ENCODE measurements around the gene BOD1L1. TPM values are rescaled to one million over a fixed set of nuclear protein-coding genes. Genes with fewer than 3 reads are reported as not detected.

Gene BOD1L1
- polyA plus RNA-seq, 2 donors = 8.0 to 9.0 TPM

DNA sequence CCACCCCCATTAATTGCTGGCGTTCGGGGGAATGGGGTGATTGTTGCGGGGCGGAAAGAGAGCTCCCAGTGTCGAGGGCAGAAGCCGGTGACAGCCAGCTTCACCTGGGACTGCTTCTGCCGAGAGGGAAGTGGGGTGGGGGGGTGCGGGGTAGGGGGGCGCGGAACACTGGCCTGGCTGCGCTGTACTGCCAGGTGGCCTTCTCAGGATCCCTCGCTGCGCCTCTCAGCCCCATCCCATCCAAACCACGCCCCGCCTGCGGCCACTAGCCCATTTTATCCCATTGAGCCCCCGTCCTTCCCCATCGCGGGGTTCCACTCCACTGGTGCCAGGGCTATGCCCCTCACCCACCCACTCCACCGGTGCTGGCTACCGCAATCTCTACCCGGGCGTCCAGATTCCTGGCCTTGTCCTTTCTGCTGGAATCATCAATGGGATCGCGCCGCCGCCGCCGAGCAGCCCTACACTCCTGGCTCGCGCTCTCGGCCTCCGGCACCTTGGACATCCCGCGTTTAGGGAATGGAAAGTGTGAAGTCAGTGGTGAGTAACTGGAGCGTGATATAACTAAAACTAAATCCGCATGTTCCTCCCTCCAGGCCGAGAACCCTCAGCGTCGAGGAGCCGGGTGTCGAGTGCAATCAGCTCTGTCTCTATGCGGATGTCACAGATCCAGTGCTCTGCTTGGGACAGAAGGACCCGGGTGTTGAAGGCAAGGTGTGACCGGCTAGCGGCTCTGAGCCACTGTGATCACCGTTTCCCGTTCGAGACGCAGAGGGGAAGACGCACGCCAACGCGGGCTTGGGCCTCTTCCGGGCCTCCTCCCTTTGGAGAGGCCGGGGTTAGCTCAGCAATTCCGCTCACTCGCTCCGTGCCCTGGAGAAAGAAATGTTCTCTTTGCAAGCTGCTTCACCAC is 103.7 kb downstream of the BOD1L1 start:
- WGBS, 2 donors = 20 to 29% methylated on average over 51 to 59 of the region's 59 CpGs
- H3K27me3 ChIP-seq (ENCODE audit: control insufficient read depth in 1 of 2, insufficient read depth in 2 of 2, low read length in 2 of 2) = peaks cover 14 to 33% of the 10 kb centered on the region in 2 donors
- no peak overlapping the region for H3K27ac ChIP-seq (ENCODE audit: low read depth in 2 of 2, low read length in 1 of 2)

DNA sequence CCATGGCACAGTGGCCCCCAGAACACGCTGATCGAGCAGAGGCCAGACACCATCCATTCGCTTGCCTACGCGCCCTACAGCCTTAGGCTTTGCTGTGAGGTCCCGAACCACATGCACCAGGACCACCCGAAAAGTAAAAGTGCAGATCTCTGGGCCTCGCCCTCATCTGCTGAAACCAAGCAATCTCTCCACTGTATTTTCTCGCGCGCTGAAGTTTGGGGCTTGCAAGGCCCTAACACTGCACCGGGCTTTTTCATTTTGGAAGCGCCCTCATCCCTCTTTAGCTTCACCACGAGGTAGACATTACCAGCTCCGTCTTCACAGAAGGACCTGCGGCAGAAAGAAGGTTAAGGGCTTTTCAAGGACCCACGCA is 104.4 kb downstream of the BOD1L1 start:
- Histone ChIP-seq H3K36me3 (ENCODE audit: control insufficient read depth in 2 of 2, insufficient read depth in 2 of 2, low read length in 1 of 2) (no peaks in the 10 kb centered on the region), H3K4me3 (ENCODE audit: low read depth in 1 of 2, low read length in 2 of 2) (no peak overlapping the region), H3K4me1 (ENCODE audit: control insufficient read depth in 2 of 2, insufficient read depth in 2 of 2, low read length in 1 of 2) (peaks cover 4 to 7% of the 10 kb centered on the region in 2 donors), H3K9me3 (ENCODE audit: control insufficient read depth in 2 of 2, insufficient read depth in 1 of 2, low read depth in 1 of 2, low read length in 1 of 2) (peaks cover 16 to 18% of the 10 kb centered on the region in 2 donors), H3K27ac (ENCODE audit: low read depth in 2 of 2, low read length in 1 of 2) (no peak overlapping the region), H3K27me3 (ENCODE audit: control insufficient read depth in 1 of 2, insufficient read depth in 2 of 2, low read length in 2 of 2) (peaks cover 14 to 31% of the 10 kb centered on the region in 2 donors)
- 11 to 26% methylated on average over 17 of the region's 17 CpGs for WGBS, 2 donors

More for the DNA sequence above, 103.7 kb downstream of the BOD1L1 start:
- Histone ChIP-seq H3K36me3 (ENCODE audit: control insufficient read depth in 2 of 2, insufficient read depth in 2 of 2, low read length in 1 of 2) (no peaks in the 10 kb centered on the region), H3K4me1 (ENCODE audit: control insufficient read depth in 2 of 2, insufficient read depth in 2 of 2, low read length in 1 of 2) (peaks cover 4 to 7% of the 10 kb centered on the region in 2 donors), H3K9me3 (ENCODE audit: control insufficient read depth in 2 of 2, insufficient read depth in 1 of 2, low read depth in 1 of 2, low read length in 1 of 2) (peaks cover 16 to 18% of the 10 kb centered on the region in 2 donors), H3K4me3 (ENCODE audit: low read depth in 1 of 2, low read length in 2 of 2) (peak overlapping the region in 1 of 2 donors; percentile 12)

DNA sequence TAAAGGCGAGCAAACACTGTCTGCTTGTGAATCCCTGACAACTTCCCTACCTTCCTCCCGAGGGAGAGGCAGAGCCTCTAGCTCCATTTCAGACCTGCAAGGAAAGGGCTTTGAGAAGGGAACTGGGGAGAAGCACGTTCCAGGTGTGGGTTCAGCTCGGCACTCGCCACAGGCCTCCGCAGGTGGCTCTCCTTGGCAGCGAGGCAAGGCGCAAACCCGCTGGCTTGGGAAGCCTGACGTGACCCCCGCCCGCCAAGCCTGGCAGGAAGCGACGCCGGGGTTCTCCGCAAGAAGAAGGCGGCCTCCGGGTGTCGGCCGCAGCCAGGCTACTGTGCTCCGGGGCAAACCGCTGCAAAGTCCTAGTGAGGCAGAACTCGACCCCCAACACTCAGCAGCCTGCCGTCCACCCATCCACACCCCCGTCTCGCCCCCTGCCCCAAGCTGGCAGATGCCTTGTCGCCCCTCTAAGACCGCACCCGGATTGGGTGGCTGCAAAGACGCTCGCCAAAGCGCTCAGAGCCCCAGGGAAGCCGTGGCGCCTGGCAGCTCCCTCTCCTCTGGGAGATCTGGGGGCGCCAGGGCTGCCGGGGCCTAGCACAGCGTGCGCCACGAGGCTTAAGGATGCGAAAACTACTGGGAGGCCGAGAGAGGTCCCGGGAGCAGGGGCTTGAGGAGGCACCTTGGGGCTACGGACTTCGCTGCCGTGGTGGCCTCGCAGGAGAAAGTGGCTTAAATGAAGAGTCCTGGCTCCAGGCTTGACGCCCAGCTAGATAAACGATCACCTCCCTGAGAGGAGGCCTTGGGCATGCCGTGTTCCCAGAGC is 105.0 kb downstream of the BOD1L1 start:
- H3K4me1 ChIP-seq (ENCODE audit: control insufficient read depth in 2 of 2, insufficient read depth in 2 of 2, low read length in 1 of 2) = peaks cover 0 to 4% of the 10 kb centered on the region in 2 donors
- H3K9me3 ChIP-seq (ENCODE audit: control insufficient read depth in 2 of 2, insufficient read depth in 1 of 2, low read depth in 1 of 2, low read length in 1 of 2) = peaks cover 16 to 18% of the 10 kb centered on the region in 2 donors
- WGBS, 2 donors = 4 to 7% methylated on average over 46 to 49 of the region's 49 CpGs
- H3K27me3 ChIP-seq (ENCODE audit: control insufficient read depth in 1 of 2, insufficient read depth in 2 of 2, low read length in 2 of 2) = peaks cover 14 to 31% of the 10 kb centered on the region in 2 donors
- H3K36me3 ChIP-seq (ENCODE audit: control insufficient read depth in 2 of 2, insufficient read depth in 2 of 2, low read length in 1 of 2) = no peaks in the 10 kb centered on the region
- no peak overlapping the region for H3K27ac ChIP-seq (ENCODE audit: low read depth in 2 of 2, low read length in 1 of 2)
- H3K4me3 ChIP-seq (ENCODE audit: low read depth in 1 of 2, low read length in 2 of 2) = no peak overlapping the region

DNA sequence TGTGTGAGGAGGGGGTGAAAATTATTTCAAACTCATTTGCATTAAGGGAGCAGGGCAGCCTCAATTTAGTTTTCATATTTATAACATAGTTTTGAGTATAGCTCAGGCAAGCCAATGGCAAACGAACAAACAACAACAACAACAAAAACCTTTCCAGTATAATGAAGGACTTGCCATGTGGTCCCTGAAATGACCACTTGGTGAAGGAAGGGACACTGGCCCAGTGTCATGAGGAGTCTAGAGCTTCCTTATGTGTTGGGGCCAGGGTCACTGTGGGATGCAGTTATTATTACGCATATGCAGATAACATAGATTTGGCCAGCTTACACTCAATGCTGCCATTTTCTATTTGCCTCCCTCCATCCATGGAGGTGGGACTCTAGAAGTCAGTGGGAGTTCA is 106.5 kb downstream of the BOD1L1 start:
- Histone ChIP-seq H3K36me3 (ENCODE audit: control insufficient read depth in 2 of 2, insufficient read depth in 2 of 2, low read length in 1 of 2) (no peaks in the 10 kb centered on the region), H3K4me3 (ENCODE audit: low read depth in 1 of 2, low read length in 2 of 2) (no peak overlapping the region), H3K4me1 (ENCODE audit: control insufficient read depth in 2 of 2, insufficient read depth in 2 of 2, low read length in 1 of 2) (peaks cover 0 to 2% of the 10 kb centered on the region in 2 donors), H3K27ac (ENCODE audit: low read depth in 2 of 2, low read length in 1 of 2) (no peak overlapping the region), H3K9me3 (ENCODE audit: control insufficient read depth in 2 of 2, insufficient read depth in 1 of 2, low read depth in 1 of 2, low read length in 1 of 2) (peaks cover 16 to 18% of the 10 kb centered on the region in 2 donors), H3K27me3 (ENCODE audit: control insufficient read depth in 1 of 2, insufficient read depth in 2 of 2, low read length in 2 of 2) (peaks cover 14 to 27% of the 10 kb centered on the region in 2 donors)
- 49 to 78% methylated on average over 2 of the region's 2 CpGs for WGBS, 2 donors

Other genes starting within 250 kb of the BOD1L1 start
- 1 to 10 TPM; 5.8 to 7.2 TPM for gene RAB28, start 143.4 kb downstream of the BOD1L1 start, polyA plus RNA-seq
- under 1 TPM; 0.04 to 0.63 TPM for gene NKX3-2, start 83.2 kb downstream of the BOD1L1 start, polyA plus RNA-seq

All from esophagus (tissue), 2 donors.